MV-4-11 (cell line): ENCODE measurements around the gene STXBP5.

Experiments
- DNase-seq: peaks from one replicate; lab custom pipeline; 2025; lab: John Stamatoyannopoulos, UW

STXBP5 gene

DNA sequence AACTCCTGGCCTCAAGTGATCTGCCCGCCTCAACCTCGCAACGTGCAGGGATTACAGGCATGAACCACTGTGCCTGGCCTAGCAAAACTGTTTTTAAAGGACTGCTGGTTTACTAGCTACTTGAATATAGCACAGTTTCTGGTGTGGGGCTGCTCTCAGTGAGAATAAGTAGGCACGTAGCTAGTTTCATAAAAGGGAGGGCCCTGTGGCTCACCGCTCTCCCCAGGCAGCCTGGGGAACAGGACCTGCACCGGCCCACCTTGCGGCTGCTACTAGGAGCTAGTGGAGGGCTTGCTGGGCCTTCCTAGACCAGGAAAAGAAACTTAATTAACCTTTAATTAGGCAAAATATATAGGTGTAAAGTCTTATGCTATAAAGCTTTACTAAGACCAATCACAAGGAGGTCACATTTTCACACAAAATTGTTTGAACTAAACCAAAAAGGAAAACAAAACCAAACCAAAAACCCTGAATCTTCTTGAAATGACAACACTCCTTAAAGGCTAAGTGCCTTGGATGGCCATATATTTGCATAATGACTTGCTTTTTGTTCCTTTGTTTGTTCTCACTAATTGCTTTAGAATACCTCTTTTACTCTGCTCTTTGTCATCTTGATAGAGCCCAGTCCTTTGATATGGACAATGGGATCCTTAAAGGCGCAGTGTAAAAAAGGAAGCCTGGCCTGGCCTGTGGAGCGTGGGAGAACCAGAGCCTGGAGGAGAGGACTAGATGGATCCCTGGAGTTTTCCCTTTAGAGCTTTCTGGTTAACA lies 234.7 kb downstream of the STXBP5 start:
- DNase-seq: no peak
